ENCODE results near the gene ADGRL2.

DNA sequence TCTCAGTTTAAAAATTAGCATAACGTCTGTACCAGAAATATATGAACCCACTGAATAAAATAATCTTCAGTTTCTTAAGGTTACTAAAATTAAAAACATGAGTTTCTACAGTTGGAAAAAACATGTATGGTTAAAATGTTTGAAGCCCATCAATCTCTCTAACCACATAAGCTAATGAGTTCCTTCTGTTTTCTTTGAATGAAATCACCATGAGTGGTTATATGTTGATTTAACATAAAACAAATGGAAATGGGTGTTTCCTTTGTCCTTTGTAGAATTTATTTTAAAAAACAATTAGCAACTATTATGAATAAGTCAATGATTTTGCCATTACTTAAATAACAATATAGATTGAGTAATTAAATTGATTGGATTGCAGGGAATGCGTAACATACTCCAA is 3.0 kb upstream of the ADGRL2 start:
- TF ChIP-seq, protein P1, sequence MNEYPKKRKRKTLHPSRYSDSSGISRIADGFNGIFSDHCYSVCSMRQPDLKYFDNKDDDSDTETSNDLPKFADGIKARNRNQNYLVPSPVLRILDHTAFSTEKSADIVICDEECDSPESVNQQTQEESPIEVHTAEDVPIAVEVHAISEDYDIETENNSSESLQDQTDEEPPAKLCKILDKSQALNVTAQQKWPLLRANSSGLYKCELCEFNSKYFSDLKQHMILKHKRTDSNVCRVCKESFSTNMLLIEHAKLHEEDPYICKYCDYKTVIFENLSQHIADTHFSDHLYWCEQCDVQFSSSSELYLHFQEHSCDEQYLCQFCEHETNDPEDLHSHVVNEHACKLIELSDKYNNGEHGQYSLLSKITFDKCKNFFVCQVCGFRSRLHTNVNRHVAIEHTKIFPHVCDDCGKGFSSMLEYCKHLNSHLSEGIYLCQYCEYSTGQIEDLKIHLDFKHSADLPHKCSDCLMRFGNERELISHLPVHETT (tag by site-specific recombination; IDR thresholded peaks at IDR 0.05) = no peak
- TF ChIP-seq, protein P2, sequence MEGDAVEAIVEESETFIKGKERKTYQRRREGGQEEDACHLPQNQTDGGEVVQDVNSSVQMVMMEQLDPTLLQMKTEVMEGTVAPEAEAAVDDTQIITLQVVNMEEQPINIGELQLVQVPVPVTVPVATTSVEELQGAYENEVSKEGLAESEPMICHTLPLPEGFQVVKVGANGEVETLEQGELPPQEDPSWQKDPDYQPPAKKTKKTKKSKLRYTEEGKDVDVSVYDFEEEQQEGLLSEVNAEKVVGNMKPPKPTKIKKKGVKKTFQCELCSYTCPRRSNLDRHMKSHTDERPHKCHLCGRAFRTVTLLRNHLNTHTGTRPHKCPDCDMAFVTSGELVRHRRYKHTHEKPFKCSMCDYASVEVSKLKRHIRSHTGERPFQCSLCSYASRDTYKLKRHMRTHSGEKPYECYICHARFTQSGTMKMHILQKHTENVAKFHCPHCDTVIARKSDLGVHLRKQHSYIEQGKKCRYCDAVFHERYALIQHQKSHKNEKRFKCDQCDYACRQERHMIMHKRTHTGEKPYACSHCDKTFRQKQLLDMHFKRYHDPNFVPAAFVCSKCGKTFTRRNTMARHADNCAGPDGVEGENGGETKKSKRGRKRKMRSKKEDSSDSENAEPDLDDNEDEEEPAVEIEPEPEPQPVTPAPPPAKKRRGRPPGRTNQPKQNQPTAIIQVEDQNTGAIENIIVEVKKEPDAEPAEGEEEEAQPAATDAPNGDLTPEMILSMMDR (tag by site-specific recombination; IDR thresholded peaks at IDR 0.05) = no peak
- TF ChIP-seq, protein P3, sequence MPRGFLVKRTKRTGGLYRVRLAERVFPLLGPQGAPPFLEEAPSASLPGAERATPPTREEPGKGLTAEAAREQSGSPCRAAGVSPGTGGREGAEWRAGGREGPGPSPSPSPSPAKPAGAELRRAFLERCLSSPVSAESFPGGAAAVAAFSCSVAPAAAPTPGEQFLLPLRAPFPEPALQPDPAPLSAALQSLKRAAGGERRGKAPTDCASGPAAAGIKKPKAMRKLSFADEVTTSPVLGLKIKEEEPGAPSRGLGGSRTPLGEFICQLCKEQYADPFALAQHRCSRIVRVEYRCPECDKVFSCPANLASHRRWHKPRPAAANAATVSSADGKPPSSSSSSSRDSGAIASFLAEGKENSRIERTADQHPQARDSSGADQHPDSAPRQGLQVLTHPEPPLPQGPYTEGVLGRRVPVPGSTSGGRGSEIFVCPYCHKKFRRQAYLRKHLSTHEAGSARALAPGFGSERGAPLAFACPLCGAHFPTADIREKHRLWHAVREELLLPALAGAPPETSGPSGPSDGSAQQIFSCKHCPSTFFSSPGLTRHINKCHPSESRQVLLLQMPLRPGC (tag by site-specific recombination; IDR thresholded peaks at IDR 0.05) = no peak
- TF ChIP-seq ZNF558 (tag by site-specific recombination; IDR thresholded peaks at IDR 0.05) = no peak
- TF ChIP-seq ZNF174 (tag by site-specific recombination; IDR thresholded peaks at IDR 0.05) = no peak
- TF ChIP-seq, protein P4, sequence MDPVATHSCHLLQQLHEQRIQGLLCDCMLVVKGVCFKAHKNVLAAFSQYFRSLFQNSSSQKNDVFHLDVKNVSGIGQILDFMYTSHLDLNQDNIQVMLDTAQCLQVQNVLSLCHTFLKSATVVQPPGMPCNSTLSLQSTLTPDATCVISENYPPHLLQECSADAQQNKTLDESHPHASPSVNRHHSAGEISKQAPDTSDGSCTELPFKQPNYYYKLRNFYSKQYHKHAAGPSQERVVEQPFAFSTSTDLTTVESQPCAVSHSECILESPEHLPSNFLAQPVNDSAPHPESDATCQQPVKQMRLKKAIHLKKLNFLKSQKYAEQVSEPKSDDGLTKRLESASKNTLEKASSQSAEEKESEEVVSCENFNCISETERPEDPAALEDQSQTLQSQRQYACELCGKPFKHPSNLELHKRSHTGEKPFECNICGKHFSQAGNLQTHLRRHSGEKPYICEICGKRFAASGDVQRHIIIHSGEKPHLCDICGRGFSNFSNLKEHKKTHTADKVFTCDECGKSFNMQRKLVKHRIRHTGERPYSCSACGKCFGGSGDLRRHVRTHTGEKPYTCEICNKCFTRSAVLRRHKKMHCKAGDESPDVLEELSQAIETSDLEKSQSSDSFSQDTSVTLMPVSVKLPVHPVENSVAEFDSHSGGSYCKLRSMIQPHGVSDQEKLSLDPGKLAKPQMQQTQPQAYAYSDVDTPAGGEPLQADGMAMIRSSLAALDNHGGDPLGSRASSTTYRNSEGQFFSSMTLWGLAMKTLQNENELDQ (tag by site-specific recombination; IDR thresholded peaks at IDR 0.05; ENCODE audit: low read depth) = no peak
- no peak for TF ChIP-seq ZNF354C (tag by site-specific recombination; IDR thresholded peaks at IDR 0.05; ENCODE audit: borderline replicate concordance, low read depth)
- TF ChIP-seq, protein P5, sequence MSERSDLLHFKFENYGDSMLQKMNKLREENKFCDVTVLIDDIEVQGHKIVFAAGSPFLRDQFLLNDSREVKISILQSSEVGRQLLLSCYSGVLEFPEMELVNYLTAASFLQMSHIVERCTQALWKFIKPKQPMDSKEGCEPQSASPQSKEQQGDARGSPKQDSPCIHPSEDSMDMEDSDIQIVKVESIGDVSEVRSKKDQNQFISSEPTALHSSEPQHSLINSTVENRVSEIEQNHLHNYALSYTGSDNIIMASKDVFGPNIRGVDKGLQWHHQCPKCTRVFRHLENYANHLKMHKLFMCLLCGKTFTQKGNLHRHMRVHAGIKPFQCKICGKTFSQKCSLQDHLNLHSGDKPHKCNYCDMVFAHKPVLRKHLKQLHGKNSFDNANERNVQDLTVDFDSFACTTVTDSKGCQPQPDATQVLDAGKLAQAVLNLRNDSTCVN (tag by site-specific recombination; optimal IDR thresholded peaks at IDR 0.05) = no peak
